Cerebellar cortex (tissue), 1 donor: Measurements from ENCODE around the gene SERTAD1.

Experiments used
- DNase-seq: peaks from one replicate; pipeline ENCODE4 v3.0.0-alpha.2; 2015; ENCODE audit warnings: low spot score

SERTAD1 gene

GRCh38 chr19:40400559-40400958 lies 25.2 kb downstream of the SERTAD1 start:
- no peak for DNase-seq

GRCh38 chr19:40398417-40399131 lies 27.2 kb downstream of the SERTAD1 start:
- DNase-seq = peak; percentile 21

GRCh38 chr19:40397568-40397906 lies 28.3 kb downstream of the SERTAD1 start:
- no peak for DNase-seq

- DNase-seq = no peak
Measured at GRCh38 chr19:40396886-40397567, 28.8 kb downstream of the SERTAD1 start.

- DNase-seq = no peak
Measured at GRCh38 chr19:40395956-40396355, 29.8 kb downstream of the SERTAD1 start.

- DNase-seq = no peak
Measured at GRCh38 chr19:40394816-40395210, 31.0 kb downstream of the SERTAD1 start.

GRCh38 chr19:40393894-40394815 lies 31.6 kb downstream of the SERTAD1 start:
- DNase-seq = no peak

GRCh38 chr19:40392894-40393517 lies 32.8 kb downstream of the SERTAD1 start:
- DNase-seq = no peak

- DNase-seq = no peak
Measured at GRCh38 chr19:40392123-40392522, 33.7 kb downstream of the SERTAD1 start.

- no peak for DNase-seq
Measured at GRCh38 chr19:40390084-40390742, 35.6 kb downstream of the SERTAD1 start, which contains the start of gene HIPK4. Gene HIPK4, minus strand, starts transcription at chr19:40390181. Its CDS starts 279 bp downstream, at chr19:40389902.

- DNase-seq = no peak
Measured at GRCh38 chr19:40389404-40390083, 36.2 kb downstream of the SERTAD1 start.

- no peak for DNase-seq
Measured at GRCh38 chr19:40388481-40388880, 37.3 kb downstream of the SERTAD1 start.

- no peak for DNase-seq
Measured at GRCh38 chr19:40387155-40387554, 38.6 kb downstream of the SERTAD1 start.

- DNase-seq = no peak
Measured at GRCh38 chr19:40383668-40384248, 42.0 kb downstream of the SERTAD1 start.

GRCh38 chr19:40381321-40381720 lies 44.5 kb downstream of the SERTAD1 start:
- no peak for DNase-seq

- DNase-seq = peak; percentile 45
Measured at GRCh38 chr19:40380199-40381037, 45.4 kb downstream of the SERTAD1 start.

- no peak for DNase-seq
Measured at GRCh38 chr19:40379446-40380198, 46.2 kb downstream of the SERTAD1 start.

- DNase-seq = no peak
Measured at GRCh38 chr19:40378509-40378908, 47.3 kb downstream of the SERTAD1 start.

GRCh38 chr19:40377876-40378385 lies 47.9 kb downstream of the SERTAD1 start:
- no peak for DNase-seq
